Measurements from ENCODE around the gene TMPRSS2. TPM values are rescaled to one million over a fixed set of nuclear protein-coding genes. Genes with fewer than 3 reads are reported as not detected.

TMPRSS2 gene
- total RNA-seq, 1 donor from 2014 or later = not detected

DNA sequence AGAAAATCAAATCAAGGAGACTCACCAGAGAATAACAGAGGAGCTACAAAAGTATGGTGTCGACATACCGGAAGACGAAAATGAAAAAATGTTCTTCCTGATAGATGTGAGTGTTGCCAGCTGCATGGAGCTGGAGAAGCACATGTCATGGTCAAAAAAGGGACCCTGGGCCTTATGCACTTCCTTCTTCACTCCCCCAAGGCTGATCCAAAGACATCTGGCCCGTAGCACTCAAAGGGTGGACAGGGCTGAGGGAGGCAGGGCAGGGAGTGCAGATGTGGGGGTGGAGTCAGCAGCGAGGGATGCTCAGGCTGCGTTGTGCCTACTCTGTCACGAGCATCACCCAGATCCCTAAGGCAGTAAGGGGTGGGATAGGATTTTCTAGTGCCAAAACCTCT is 62.5 kb downstream of the TMPRSS2 start:
- no peaks in the 10 kb centered on the region for H3K4me1 ChIP-seq
- no peaks in the 10 kb centered on the region for H3K9me3 ChIP-seq (replicated peaks)
- no peak overlapping the region for H3K4me3 ChIP-seq
- no peak for DNase-seq
- H3K27me3 ChIP-seq (ENCODE audit: low read depth) = no peaks in the 10 kb centered on the region
- intact Hi-C loops (cut with micrococcal nuclease) = no loop called here
- H3K27ac ChIP-seq (replicated peaks) = no peak overlapping the region
- H3K36me3 ChIP-seq = peaks cover 86% of the 10 kb centered on the region
- TF ChIP-seq, protein P1, sequence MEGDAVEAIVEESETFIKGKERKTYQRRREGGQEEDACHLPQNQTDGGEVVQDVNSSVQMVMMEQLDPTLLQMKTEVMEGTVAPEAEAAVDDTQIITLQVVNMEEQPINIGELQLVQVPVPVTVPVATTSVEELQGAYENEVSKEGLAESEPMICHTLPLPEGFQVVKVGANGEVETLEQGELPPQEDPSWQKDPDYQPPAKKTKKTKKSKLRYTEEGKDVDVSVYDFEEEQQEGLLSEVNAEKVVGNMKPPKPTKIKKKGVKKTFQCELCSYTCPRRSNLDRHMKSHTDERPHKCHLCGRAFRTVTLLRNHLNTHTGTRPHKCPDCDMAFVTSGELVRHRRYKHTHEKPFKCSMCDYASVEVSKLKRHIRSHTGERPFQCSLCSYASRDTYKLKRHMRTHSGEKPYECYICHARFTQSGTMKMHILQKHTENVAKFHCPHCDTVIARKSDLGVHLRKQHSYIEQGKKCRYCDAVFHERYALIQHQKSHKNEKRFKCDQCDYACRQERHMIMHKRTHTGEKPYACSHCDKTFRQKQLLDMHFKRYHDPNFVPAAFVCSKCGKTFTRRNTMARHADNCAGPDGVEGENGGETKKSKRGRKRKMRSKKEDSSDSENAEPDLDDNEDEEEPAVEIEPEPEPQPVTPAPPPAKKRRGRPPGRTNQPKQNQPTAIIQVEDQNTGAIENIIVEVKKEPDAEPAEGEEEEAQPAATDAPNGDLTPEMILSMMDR (IDR thresholded peaks at IDR 0.05; ENCODE audit: borderline replicate concordance) = no peak

DNA sequence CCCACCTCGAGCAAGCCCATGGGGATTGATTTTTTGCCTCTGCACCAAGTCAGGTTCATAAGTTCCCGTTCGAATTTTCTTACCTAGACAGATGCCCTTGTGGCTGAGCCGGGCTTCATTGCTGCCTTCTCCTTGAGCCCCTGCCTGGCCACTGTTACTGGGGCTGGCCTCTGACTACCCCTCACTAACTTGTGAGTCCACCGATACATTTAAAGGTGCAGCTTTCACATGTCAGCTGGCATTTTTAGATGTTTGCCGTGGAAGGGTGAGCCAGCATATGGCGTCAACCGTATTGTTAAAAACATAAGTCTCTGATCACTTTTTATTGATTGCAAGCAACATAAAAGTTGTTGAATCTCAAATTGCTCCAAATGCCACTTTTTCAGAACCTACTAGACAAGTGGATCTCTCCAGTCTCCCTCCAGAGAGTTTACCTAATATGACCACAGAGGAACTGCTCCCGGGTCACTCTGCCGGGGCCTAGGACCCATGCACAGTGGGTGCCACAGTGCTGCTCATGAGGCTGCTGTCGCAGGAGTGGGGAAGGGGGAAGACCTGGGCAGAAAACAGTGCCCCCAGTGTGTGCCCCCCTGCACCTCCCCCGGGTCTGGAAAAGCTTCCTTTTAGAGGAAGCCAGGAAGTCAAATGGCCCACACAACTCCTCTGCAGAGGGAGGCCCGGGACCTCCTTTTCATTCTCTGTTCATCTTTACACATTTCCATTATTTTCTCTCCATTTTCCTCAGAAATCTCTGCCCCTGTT is 63.1 kb downstream of the TMPRSS2 start:
- no peaks in the 10 kb centered on the region for H3K27me3 ChIP-seq (ENCODE audit: low read depth)
- no peaks in the 10 kb centered on the region for H3K9me3 ChIP-seq (replicated peaks)
- TF ChIP-seq, protein P1 (IDR thresholded peaks at IDR 0.05; ENCODE audit: borderline replicate concordance) = no peak
- no peaks in the 10 kb centered on the region for H3K4me1 ChIP-seq
- no peak overlapping the region for H3K27ac ChIP-seq (replicated peaks)
- peaks cover 85% of the 10 kb centered on the region for H3K36me3 ChIP-seq
- no peak for DNase-seq
- intact Hi-C loops (cut with micrococcal nuclease) = no loop called here
- no peak overlapping the region for H3K4me3 ChIP-seq

DNA sequence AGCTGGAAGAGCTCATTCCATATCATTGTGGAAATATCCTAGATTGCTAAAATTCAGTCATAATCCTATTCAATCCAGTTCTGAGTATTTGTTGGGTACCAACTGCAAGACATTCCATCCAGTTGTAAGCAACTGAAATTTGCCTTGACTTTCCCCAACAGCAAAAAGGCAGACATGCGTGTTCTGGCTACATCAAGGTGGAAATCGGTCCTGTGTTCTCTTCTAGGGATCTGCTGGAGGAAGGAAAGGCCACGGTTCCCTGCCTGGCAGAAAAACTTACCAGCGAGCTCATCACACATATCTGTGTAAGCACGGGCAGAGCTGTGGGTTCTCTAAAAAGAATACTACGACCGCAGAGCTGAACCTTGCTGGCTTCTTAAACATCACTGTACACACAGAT is 64.4 kb downstream of the TMPRSS2 start:
- TF ChIP-seq, protein P1 (IDR thresholded peaks at IDR 0.05; ENCODE audit: borderline replicate concordance) = no peak
- Histone ChIP-seq H3K9me3 (replicated peaks) (no peaks in the 10 kb centered on the region), H3K27me3 (ENCODE audit: low read depth) (no peaks in the 10 kb centered on the region), H3K36me3 (peaks cover 88% of the 10 kb centered on the region), H3K27ac (replicated peaks) (no peak overlapping the region), H3K4me1 (no peaks in the 10 kb centered on the region), H3K4me3 (no peak overlapping the region)
- intact Hi-C loops (cut with micrococcal nuclease) = no loop called here
- no peak for DNase-seq

DNA sequence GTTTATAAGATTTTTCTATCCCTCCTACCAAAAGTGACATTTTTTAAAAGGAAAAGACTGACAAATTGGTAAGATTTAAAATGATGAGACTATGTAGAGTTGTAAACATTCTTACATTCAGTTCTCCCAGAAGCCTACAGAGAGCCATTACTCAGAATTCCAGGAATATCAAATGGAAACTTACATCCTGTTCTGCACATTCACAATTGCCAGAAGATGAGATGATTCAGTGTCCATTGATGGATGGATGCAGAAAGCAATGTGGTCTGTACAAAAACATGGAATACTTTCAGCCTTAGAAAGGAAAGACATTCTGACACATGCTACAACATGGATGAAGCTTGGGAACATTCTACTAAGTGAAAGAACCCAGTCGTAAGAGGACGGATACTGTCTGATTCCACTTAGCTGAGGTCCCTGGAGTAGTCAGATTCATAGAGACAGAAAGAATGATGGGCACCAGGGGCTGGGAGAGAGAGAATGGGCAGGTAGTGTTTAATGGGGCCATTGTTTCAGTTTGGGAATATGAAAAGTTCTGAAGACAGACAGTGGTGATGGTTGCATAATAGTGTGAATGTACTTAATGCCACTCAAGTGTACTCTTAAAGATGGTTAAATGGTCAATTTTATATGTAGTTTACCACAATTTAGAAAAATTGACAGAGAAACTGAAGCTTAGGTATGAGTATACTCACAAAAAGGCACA is 65.3 kb downstream of the TMPRSS2 start:
- no peak overlapping the region for H3K27ac ChIP-seq (replicated peaks)
- intact Hi-C loops (cut with micrococcal nuclease) = no loop called here

DNA sequence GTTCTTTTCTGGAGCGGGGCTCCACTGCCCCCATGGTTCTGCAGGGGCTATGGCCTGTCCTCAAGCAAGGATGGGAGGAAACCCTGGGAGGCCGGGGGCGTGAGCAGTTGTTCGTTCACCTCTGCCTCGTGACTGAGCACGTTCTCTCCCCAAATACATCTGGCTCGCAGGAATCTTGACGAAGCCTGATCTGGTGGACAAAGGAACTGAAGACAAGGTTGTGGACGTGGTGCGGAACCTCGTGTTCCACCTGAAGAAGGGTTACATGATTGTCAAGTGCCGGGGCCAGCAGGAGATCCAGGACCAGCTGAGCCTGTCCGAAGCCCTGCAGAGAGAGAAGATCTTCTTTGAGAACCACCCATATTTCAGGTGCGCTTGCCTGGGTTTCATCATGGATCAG is 66.4 kb downstream of the TMPRSS2 start:
- H3K27me3 ChIP-seq (ENCODE audit: low read depth) = no peaks in the 10 kb centered on the region
- no peaks in the 10 kb centered on the region for H3K9me3 ChIP-seq (replicated peaks)
- no peak overlapping the region for H3K27ac ChIP-seq (replicated peaks)
- H3K36me3 ChIP-seq = peaks cover 90% of the 10 kb centered on the region
- H3K4me1 ChIP-seq = no peaks in the 10 kb centered on the region
- DNase-seq = no peak
- TF ChIP-seq, protein P1 (IDR thresholded peaks at IDR 0.05; ENCODE audit: borderline replicate concordance) = no peak
- H3K4me3 ChIP-seq = no peak overlapping the region
- intact Hi-C loops (cut with micrococcal nuclease) = no loop called here

More for the DNA sequence above, 65.3 kb downstream of the TMPRSS2 start:
- no peaks in the 10 kb centered on the region for H3K4me1 ChIP-seq
- H3K4me3 ChIP-seq = no peak overlapping the region
- H3K27me3 ChIP-seq (ENCODE audit: low read depth) = no peaks in the 10 kb centered on the region
- peaks cover 90% of the 10 kb centered on the region for H3K36me3 ChIP-seq
- DNase-seq = no peak
- H3K9me3 ChIP-seq (replicated peaks) = no peaks in the 10 kb centered on the region
- TF ChIP-seq, protein P1 (IDR thresholded peaks at IDR 0.05; ENCODE audit: borderline replicate concordance) = no peak

Data from left ventricle myocardium inferior (tissue), 1 donor.